ENCODE measurements around the gene TP63.

The TP63 gene

GRCh38 chr3:189588475-189589178, 42.6 kb upstream of the TP63 start:
- no peak for TF ChIP-seq CREB5 (CRISPR knock-in tag; IDR thresholded peaks at IDR 0.05; ENCODE audit: low read depth)
- no peak for TF ChIP-seq CSDC2 (CRISPR knock-in tag; IDR thresholded peaks at IDR 0.05)
- TF ChIP-seq RARB (CRISPR knock-in tag; IDR thresholded peaks at IDR 0.05) = no peak
- no peak for TF ChIP-seq POU6F1 (CRISPR knock-in tag; IDR thresholded peaks at IDR 0.05; ENCODE audit: borderline replicate concordance, low read depth)
- no peak for TF ChIP-seq TCF4 (CRISPR knock-in tag; IDR thresholded peaks at IDR 0.05; ENCODE audit: borderline replicate concordance)
- TF ChIP-seq ESRRG (CRISPR knock-in tag; IDR thresholded peaks at IDR 0.05) = no peak
- no peak for TF ChIP-seq ZFP30 (CRISPR knock-in tag; IDR thresholded peaks at IDR 0.05)
- TF ChIP-seq CSRNP3 (CRISPR knock-in tag; IDR thresholded peaks at IDR 0.05) = no peak
- no peak for TF ChIP-seq ZC3H10 (CRISPR knock-in tag; IDR thresholded peaks at IDR 0.05)
- no peak for TF ChIP-seq ARNTL (CRISPR knock-in tag; IDR thresholded peaks at IDR 0.05; ENCODE audit: borderline replicate concordance, low read depth)
- no peak for TF ChIP-seq ZNF8 (CRISPR knock-in tag; IDR thresholded peaks at IDR 0.05)
- TF ChIP-seq ZNF70 (CRISPR knock-in tag; IDR thresholded peaks at IDR 0.05) = no peak
- no peak for TF ChIP-seq ZNF565 (CRISPR knock-in tag; conservative IDR thresholded peaks at IDR 0.05; ENCODE audit: low read depth)
- no peak for TF ChIP-seq TSHZ2 (CRISPR knock-in tag; IDR thresholded peaks at IDR 0.05)
- no peak for TF ChIP-seq ISL1 (CRISPR knock-in tag; IDR thresholded peaks at IDR 0.05)
- no peak for TF ChIP-seq OSR1 (CRISPR knock-in tag; IDR thresholded peaks at IDR 0.05)
- TF ChIP-seq BACH2 (CRISPR knock-in tag; IDR thresholded peaks at IDR 0.05; ENCODE audit: borderline replicate concordance) = no peak
- no peak for TF ChIP-seq PPARA (CRISPR knock-in tag; IDR thresholded peaks at IDR 0.05; ENCODE audit: borderline replicate concordance)
- no peak for TF ChIP-seq TOX (CRISPR knock-in tag; IDR thresholded peaks at IDR 0.05; ENCODE audit: borderline replicate concordance)
- no peak for TF ChIP-seq ZFP3 (CRISPR knock-in tag; IDR thresholded peaks at IDR 0.05)
- no peak for ATAC-seq

GRCh38 chr3:189589179-189589569, 42.0 kb upstream of the TP63 start:
- ATAC-seq = no peak
- TF ChIP-seq CREB5 (CRISPR knock-in tag; IDR thresholded peaks at IDR 0.05; ENCODE audit: low read depth) (no peak), PPARA (CRISPR knock-in tag; IDR thresholded peaks at IDR 0.05; ENCODE audit: borderline replicate concordance) (no peak), PATZ1 (CRISPR knock-in tag; IDR thresholded peaks at IDR 0.05; ENCODE audit: borderline replicate concordance) (no peak), POU6F1 (CRISPR knock-in tag; IDR thresholded peaks at IDR 0.05; ENCODE audit: borderline replicate concordance, low read depth) (no peak), CSDC2 (CRISPR knock-in tag; IDR thresholded peaks at IDR 0.05) (no peak)

Measured in SK-N-SH treated with all-trans-retinoic acid at 6 μM for 48 hours (cell line).